HUES48 (cell line): ENCODE results near the gene FOXE1.

ENCODE experiments used
- H3K27ac ChIP-seq: one replicate; pipeline ENCODE4 v1.7.0; 2013; ENCODE audit warnings: low read depth, low read length, inconsistent platforms
- H3K27me3 ChIP-seq: 2 replicates; pipeline ENCODE4 v1.6.1; 2013; ENCODE audit warnings: mild to moderate bottlenecking, low read length; ENCODE audit not compliant: control insufficient read depth, insufficient read depth
- H3K36me3 ChIP-seq: 2 replicates; pipeline ENCODE4 v1.6.1; 2013; ENCODE audit warnings: low read length; ENCODE audit not compliant: control insufficient read depth, insufficient read depth
- H3K4me1 ChIP-seq: 2 replicates; pipeline ENCODE4 v1.6.1; 2013; ENCODE audit warnings: mild to moderate bottlenecking, low read length; ENCODE audit not compliant: control insufficient read depth, insufficient read depth
- H3K4me3 ChIP-seq: 2 replicates; pipeline ENCODE4 v1.5.1; 2013; ENCODE audit warnings: mild to moderate bottlenecking, low read depth, low read length
- H3K9ac ChIP-seq: 2 replicates; pipeline ENCODE4 v1.6.1; 2013; ENCODE audit warnings: mild to moderate bottlenecking, low read depth, low read length, moderate library complexity
- H3K9me3 ChIP-seq: 2 replicates; pipeline ENCODE4 v1.6.1; 2013; ENCODE audit warnings: low read length; ENCODE audit not compliant: control insufficient read depth, insufficient read depth

FOXE1 gene

DNA sequence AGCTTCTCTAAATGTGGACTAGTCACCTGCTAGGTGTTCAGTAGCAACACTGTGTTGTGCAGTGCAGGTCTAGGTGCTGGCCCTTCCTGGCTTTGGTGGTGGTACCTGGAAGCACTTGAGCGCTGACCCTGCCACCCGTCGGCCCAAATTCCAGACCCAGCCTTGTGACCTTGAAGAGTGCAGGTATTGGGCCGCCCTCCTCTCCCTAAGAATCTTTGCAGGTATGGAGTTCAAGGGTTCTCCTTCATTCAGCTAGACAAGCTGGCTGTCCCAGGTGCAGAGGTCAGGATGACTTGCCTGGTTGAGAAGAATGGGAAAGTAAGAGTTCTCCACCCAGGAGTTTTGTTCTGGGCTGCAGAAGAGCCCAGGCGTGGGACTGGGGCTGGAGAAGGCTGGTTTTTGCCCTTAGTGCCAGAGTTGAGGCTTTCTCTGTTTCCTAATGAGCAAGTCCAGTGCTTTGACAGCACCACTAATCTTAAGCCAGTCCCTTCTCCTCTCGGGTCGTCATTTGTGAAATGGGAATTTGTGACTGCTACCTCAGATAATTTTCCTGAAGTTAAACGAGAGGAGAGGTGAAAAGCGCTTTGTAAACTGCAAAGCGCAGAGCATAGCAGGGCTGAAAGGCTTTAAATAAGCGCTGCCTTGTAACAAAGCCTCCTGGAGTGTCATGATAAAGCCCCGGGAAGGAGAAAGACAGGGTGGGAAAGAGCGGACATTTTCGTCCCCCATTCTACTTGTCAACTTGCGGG, 4.0 kb downstream of the FOXE1 start:
- H3K27me3 ChIP-seq, result peaks cover 100% of the 10 kb centered on the region
- 0 out of 2 replicates have a peak overlapping the region, but pooled peaks have one; percentile 19 for H3K4me3 ChIP-seq
- no peak overlapping the region for H3K27ac ChIP-seq
- H3K9ac ChIP-seq, result no peak overlapping the region
- H3K4me1 ChIP-seq, result peaks cover 23% of the 10 kb centered on the region
- no peaks in the 10 kb centered on the region for H3K36me3 ChIP-seq
- H3K9me3 ChIP-seq, result no peaks in the 10 kb centered on the region

GRCh38 chr9:97857606-97858392, 4.8 kb downstream of the FOXE1 start:
- H3K27ac ChIP-seq, result no peak overlapping the region
- H3K9me3 ChIP-seq, result no peaks in the 10 kb centered on the region
- H3K9ac ChIP-seq, result no peak overlapping the region
- H3K27me3 ChIP-seq, result peaks cover 100% of the 10 kb centered on the region
- no peaks in the 10 kb centered on the region for H3K36me3 ChIP-seq
- 0 out of 2 replicates have a peak overlapping the region, but pooled peaks have one; percentile 19 for H3K4me3 ChIP-seq
- peaks cover 23% of the 10 kb centered on the region for H3K4me1 ChIP-seq

- H3K4me3 ChIP-seq, result no peak overlapping the region
- peaks cover 100% of the 10 kb centered on the region for H3K27me3 ChIP-seq
These were observed 5.3 kb downstream of the FOXE1 start for GRCh38 chr9:97858393-97858713.

GRCh38 chr9:97858826-97859225, 5.8 kb downstream of the FOXE1 start:
- Histone ChIP-seq H3K9me3 (no peaks in the 10 kb centered on the region), H3K4me3 (no peak overlapping the region), H3K27ac (no peak overlapping the region), H3K4me1 (peaks cover 23% of the 10 kb centered on the region), H3K27me3 (peaks cover 100% of the 10 kb centered on the region), H3K36me3 (no peaks in the 10 kb centered on the region), H3K9ac (no peak overlapping the region)

More at GRCh38 chr9:97858393-97858713, 5.3 kb downstream of the FOXE1 start:
- Histone ChIP-seq H3K9ac (no peak overlapping the region), H3K4me1 (peaks cover 23% of the 10 kb centered on the region), H3K9me3 (no peaks in the 10 kb centered on the region), H3K36me3 (no peaks in the 10 kb centered on the region), H3K27ac (no peak overlapping the region)

GRCh38 chr9:97859346-97859745, 6.3 kb downstream of the FOXE1 start:
- Histone ChIP-seq H3K27ac (no peak overlapping the region), H3K36me3 (no peaks in the 10 kb centered on the region), H3K9ac (no peak overlapping the region), H3K4me1 (peaks cover 23% of the 10 kb centered on the region), H3K27me3 (peaks cover 99% of the 10 kb centered on the region), H3K4me3 (no peak overlapping the region), H3K9me3 (no peaks in the 10 kb centered on the region)

- Histone ChIP-seq H3K27me3 (peaks cover 96% of the 10 kb centered on the region), H3K4me1 (peaks cover 15% of the 10 kb centered on the region)
These were observed 7.6 kb downstream of the FOXE1 start for GRCh38 chr9:97860451-97861147.

GRCh38 chr9:97861148-97861475, 8.1 kb downstream of the FOXE1 start:
- Histone ChIP-seq H3K27ac (no peak overlapping the region), H3K36me3 (no peaks in the 10 kb centered on the region), H3K9me3 (0 out of 2 replicates have a peak, but pooled peaks cover 2% of the 10 kb centered on the region), H3K9ac (no peak overlapping the region), H3K4me1 (peaks cover 14% of the 10 kb centered on the region), H3K27me3 (peaks cover 94% of the 10 kb centered on the region), H3K4me3 (no peak overlapping the region)

More at GRCh38 chr9:97860451-97861147, 7.6 kb downstream of the FOXE1 start:
- Histone ChIP-seq H3K4me3 (no peak overlapping the region), H3K27ac (no peak overlapping the region), H3K9ac (no peak overlapping the region), H3K36me3 (no peaks in the 10 kb centered on the region), H3K9me3 (no peaks in the 10 kb centered on the region)

- no peak overlapping the region for H3K27ac ChIP-seq
- no peaks in the 10 kb centered on the region for H3K36me3 ChIP-seq
- no peak overlapping the region for H3K4me3 ChIP-seq
- H3K9me3 ChIP-seq, result 0 out of 2 replicates have a peak, but pooled peaks cover 5% of the 10 kb centered on the region
- H3K27me3 ChIP-seq, result peaks cover 73% of the 10 kb centered on the region
- H3K9ac ChIP-seq, result no peak overlapping the region
- H3K4me1 ChIP-seq, result peaks cover 2% of the 10 kb centered on the region
These were observed 10.3 kb downstream of the FOXE1 start for GRCh38 chr9:97863314-97863713.

GRCh38 chr9:97864396-97864795, 11.4 kb downstream of the FOXE1 start:
- H3K9ac ChIP-seq, result no peak overlapping the region
- no peaks in the 10 kb centered on the region for H3K36me3 ChIP-seq
- H3K9me3 ChIP-seq, result 0 out of 2 replicates have a peak, but pooled peaks cover 5% of the 10 kb centered on the region
- no peak overlapping the region for H3K27ac ChIP-seq
- peaks cover 62% of the 10 kb centered on the region for H3K27me3 ChIP-seq
- no peak overlapping the region for H3K4me3 ChIP-seq
- peaks cover 11% of the 10 kb centered on the region for H3K4me1 ChIP-seq

DNA sequence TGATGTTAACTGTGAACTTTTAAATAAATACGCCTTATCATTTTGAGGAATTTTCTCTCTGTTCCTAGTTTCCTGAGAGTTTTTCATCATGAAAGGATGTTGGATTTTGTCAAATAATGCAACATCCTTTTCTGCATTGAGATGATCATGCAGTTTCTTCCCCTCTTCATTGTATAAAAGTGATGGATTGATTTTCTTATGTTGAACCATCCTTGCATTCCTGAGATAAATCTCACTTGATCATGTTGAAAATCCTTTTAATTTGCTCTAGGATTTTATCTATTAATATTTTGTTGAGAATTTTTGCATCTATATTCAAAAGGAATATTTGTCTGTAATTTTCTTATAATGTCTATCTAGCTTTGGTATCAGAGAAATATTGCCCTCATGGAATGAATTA, 13.3 kb downstream of the FOXE1 start:
- Histone ChIP-seq H3K27me3 (peaks cover 43% of the 10 kb centered on the region), H3K36me3 (no peaks in the 10 kb centered on the region), H3K27ac (no peak overlapping the region), H3K4me3 (no peak overlapping the region), H3K9me3 (0 out of 2 replicates have a peak, but pooled peaks cover 5% of the 10 kb centered on the region), H3K4me1 (peaks cover 11% of the 10 kb centered on the region), H3K9ac (no peak overlapping the region)
